K562 (cell line): ENCODE measurements around the gene CTDSPL. TPM values are rescaled to one million over a fixed set of nuclear protein-coding genes. Genes with fewer than 3 reads are reported as not detected.

Experiments
- EGR1 ChIP-seq: fragments of 450-650 bp; conservative IDR thresholded peaks from 2 replicates; pipeline ENCODE4 v1.6.1; 2017; ENCODE audit warnings: mild to moderate bottlenecking
- ERF ChIP-seq: fragments of 450-650 bp; formaldehyde crosslinking; IDR thresholded peaks from 2 replicates; pipeline ENCODE4 v1.4.0; 2020; ENCODE audit warnings: mild to moderate bottlenecking, mixed read lengths
- GATAD2A ChIP-seq: fragments of 450-650 bp; IDR thresholded peaks from 2 replicates; pipeline ENCODE4 v1.6.1; 2017
- MEF2A ChIP-seq: IDR thresholded peaks from 2 replicates; pipeline ENCODE4 v1.6.1; 2011; ENCODE audit warnings: low read depth, mild to moderate bottlenecking, low read length, moderate library complexity; ENCODE audit not compliant: control insufficient read depth
- MTA3 ChIP-seq: fragments of 450-650 bp; formaldehyde crosslinking; IDR thresholded peaks from 2 replicates; pipeline ENCODE4 v1.6.1; 2017; ENCODE audit warnings: mild to moderate bottlenecking, borderline replicate concordance
- MTF1 ChIP-seq: fragments of 250-450 bp; sonication (Bioruptor Pico); IDR thresholded peaks from 2 replicates; pipeline ENCODE4 v1.9.0; 2021; ENCODE audit warnings: moderate library complexity, mild to moderate bottlenecking, inconsistent platforms, borderline replicate concordance
- POLR2G ChIP-seq: fragments of 200-400 bp; formaldehyde crosslinking; IDR thresholded peaks from 2 replicates; pipeline ENCODE4 v1.6.1; 2017; ENCODE audit warnings: low read depth, mild to moderate bottlenecking, antibody characterized with exemption, low read length, moderate library complexity
- U2AF1 ChIP-seq: fragments of 200-400 bp; formaldehyde crosslinking; optimal IDR thresholded peaks from 2 replicates; pipeline ENCODE3; 2017; ENCODE audit warnings: mild to moderate bottlenecking, low read depth, low read length, moderate library complexity
- ZNF707 ChIP-seq: fragments of 250-450 bp; sonication (Bioruptor Pico); conservative IDR thresholded peaks from 2 replicates; pipeline ENCODE4 v1.8.0; 2022; ENCODE audit warnings: inconsistent platforms, mild to moderate bottlenecking, moderate library complexity
- polyA plus RNA-seq, 8 experiments: library from polyadenylated mRNA; depleted of rRNA in 4 of 8; stranded (reverse) in 5 of 8; unstranded in 3 of 8; fragments of >200 nt; fragmentation: Nextera tagmentation in 2 of 8; fragmentation: Illumina TruSeq in 1 of 8; extraction: Ambion mirVana in 2 of 8; extraction: Trizol in 1 of 8; gene quantifications; 2 replicates each; pipeline versions ENCODE4 v1.2.1 to v1.2.3, GENCODE V29; 2011 to 2014; ENCODE audit warnings: inconsistent platforms in 1 of 8, missing spikeins in 1 of 8
- total RNA-seq, 7 experiments: library from RNA; depleted of rRNA in 6 of 7; stranded (reverse); fragments of >200 nt in 6 of 7; fragmentation: Illumina TruSeq in 2 of 7; extraction: Trizol in 2 of 7; gene quantifications; 2 replicates each; pipeline versions ENCODE4 v1.2.1 to v1.2.3, GENCODE V29; 2011 to 2021; ENCODE audit warnings: low replicate concordance in 1 of 7
- TF ChIP-seq, protein P1 (sequence below), 2 experiments: fragments of 250-450 bp in 1 of 2; fragments of 450-650 bp in 1 of 2; sonication (Bioruptor Pico) in 1 of 2; IDR thresholded peaks; 2 replicates each; pipeline versions ENCODE4 v1.6.1 to v1.8.0; 2016 to 2021; ENCODE audit warnings: mild to moderate bottlenecking in 2 of 2, moderate library complexity in 2 of 2, missing compliant biosample characterization in 1 of 2, missing genetic modification characterization in 1 of 2
- TF ChIP-seq, protein P2 (sequence below): fragments of 450-650 bp; formaldehyde crosslinking; conservative IDR thresholded peaks from 2 replicates; pipeline ENCODE4 v1.4.0; 2022; ENCODE audit warnings: mild to moderate bottlenecking, missing genetic modification characterization

CTDSPL gene
- total and polyA plus RNA-seq, 9 of the 15 experiments (the other 6 are each of a cell fraction or from before 2014, with no cell fraction given), result 5.1 to 19.3 (median 11.3) TPM

DNA sequence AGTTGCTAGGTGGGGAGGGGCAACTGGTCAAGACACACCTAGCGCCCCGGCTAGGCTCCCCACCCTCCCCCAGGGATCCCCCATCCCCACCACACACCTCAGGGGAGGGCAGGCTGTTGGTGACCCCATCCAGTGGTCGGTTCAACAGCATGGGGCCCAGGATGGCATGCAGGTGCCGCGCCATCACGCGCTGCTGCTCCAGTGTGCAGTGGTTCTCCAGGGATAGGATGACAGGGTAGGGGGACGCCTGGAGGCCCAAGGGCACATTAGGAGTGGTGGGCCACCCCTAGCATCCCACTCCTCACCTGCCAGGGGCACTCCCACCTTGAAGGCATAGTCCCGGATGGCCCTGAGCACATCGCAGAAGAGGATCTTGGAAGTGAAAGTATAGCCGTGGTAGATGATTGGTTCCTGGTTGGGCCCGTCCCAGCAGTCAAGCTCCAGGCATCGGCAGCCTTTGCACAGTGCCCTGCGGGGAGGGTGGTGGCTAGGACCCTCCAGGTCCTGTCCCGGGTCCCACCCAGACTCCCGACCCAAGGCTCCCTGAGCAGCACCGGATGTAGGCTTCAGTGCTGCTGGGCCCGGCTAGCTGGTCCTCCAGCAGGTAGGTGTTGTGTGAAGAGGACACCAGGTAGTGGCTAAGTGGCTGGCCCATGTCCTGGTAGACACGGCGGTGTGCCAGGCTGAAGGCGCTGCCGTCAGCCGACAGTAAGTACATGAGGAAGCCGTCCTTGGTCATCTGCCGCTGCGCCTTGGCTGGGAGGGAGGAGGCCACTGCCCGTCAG lies 148.3 kb downstream of the CTDSPL start (continued):
- TF ChIP-seq U2AF1, result no peak
- no peak for TF ChIP-seq ZNF707 (CRISPR knock-in tag)
- TF ChIP-seq, protein P1, sequence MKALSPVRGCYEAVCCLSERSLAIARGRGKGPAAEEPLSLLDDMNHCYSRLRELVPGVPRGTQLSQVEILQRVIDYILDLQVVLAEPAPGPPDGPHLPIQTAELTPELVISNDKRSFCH (CRISPR knock-in tag; IDR thresholded peaks at IDR 0.05), result no peak
- TF ChIP-seq, protein P1 (tag; IDR thresholded peaks at IDR 0.05), result no peak
- TF ChIP-seq ERF (CRISPR knock-in tag), result no peak
- TF ChIP-seq MTA3, result no peak
- no peak for TF ChIP-seq EGR1
- TF ChIP-seq MEF2A, result no peak
- TF ChIP-seq POLR2G, result peak; percentile 65
- TF ChIP-seq GATAD2A, result no peak
- TF ChIP-seq, protein P2, sequence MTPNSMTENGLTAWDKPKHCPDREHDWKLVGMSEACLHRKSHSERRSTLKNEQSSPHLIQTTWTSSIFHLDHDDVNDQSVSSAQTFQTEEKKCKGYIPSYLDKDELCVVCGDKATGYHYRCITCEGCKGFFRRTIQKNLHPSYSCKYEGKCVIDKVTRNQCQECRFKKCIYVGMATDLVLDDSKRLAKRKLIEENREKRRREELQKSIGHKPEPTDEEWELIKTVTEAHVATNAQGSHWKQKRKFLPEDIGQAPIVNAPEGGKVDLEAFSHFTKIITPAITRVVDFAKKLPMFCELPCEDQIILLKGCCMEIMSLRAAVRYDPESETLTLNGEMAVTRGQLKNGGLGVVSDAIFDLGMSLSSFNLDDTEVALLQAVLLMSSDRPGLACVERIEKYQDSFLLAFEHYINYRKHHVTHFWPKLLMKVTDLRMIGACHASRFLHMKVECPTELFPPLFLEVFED (CRISPR knock-in tag), result no peak
- no peak for TF ChIP-seq MTF1 (CRISPR knock-in tag)
